WTC11 (cell line): ENCODE results near the gene SCYGR5. TPM values are rescaled to one million over a fixed set of nuclear protein-coding genes. Genes with fewer than 3 reads are reported as not detected.

Source experiments
- ATAC-seq: fragments of 200-7000 bp; cut with Tn5 transposase; 2 replicates; pipeline ENCODE4 v1.10.0; 2021; ENCODE audit warnings: mild to moderate bottlenecking, moderate library complexity
- CTCF ChIA-PET: fragments of 300-600 bp; sonication (Branson Sonifier 250); formaldehyde crosslinking; loops from one replicate; lab custom pipeline; 2021; ENCODE audit warnings: antibody characterized with exemption; lab: Charles Lee
- POLR2A ChIA-PET: fragments of 350-600 bp; sonication (Branson Sonifier 250); formaldehyde crosslinking; loops from one replicate; lab custom pipeline; 2021; ENCODE audit warnings: antibody characterized with exemption; lab: Charles Lee
- DNase-seq: peaks from one replicate; pipeline ENCODE4 v3.0.0; 2021; ENCODE audit warnings: low spot score
- H3K27ac Mint-ChIP-seq: 2 replicates; pipeline ENCODE4 v1.8.0; 2021; ENCODE audit warnings: mixed read lengths
- H3K27me3 Mint-ChIP-seq: 2 replicates; pipeline ENCODE4 v1.8.0; 2021; ENCODE audit warnings: low read depth, mild to moderate bottlenecking, moderate library complexity, mixed read lengths
- H3K36me3 Mint-ChIP-seq: 2 replicates; pipeline ENCODE4 v1.8.0; 2021; ENCODE audit warnings: mixed read lengths
- H3K4me1 Mint-ChIP-seq: 2 replicates; pipeline ENCODE4 v1.8.0; 2022; ENCODE audit warnings: mixed read lengths
- H3K4me3 Mint-ChIP-seq: 2 replicates; pipeline ENCODE4 v1.8.0; 2021; ENCODE audit warnings: mild to moderate bottlenecking, moderate library complexity, mixed read lengths
- H3K9me3 Mint-ChIP-seq: 2 replicates; pipeline ENCODE4 v1.8.0; 2021; ENCODE audit warnings: mixed read lengths
- CBFB ChIP-seq: sonication (generic); formaldehyde crosslinking; IDR thresholded peaks from 2 replicates; pipeline ENCODE4 v1.8.1; 2022; ENCODE audit warnings: mild to moderate bottlenecking, low read depth, missing genetic modification reagents
- EMX1 ChIP-seq: fragments of 250-450 bp; sonication (Bioruptor Pico); IDR thresholded peaks from 2 replicates; pipeline ENCODE4 v1.8.0; 2021; ENCODE audit warnings: mild to moderate bottlenecking
- KAT7 ChIP-seq: sonication (generic); formaldehyde crosslinking; IDR thresholded peaks from 2 replicates; pipeline ENCODE4 v1.8.1; 2023; ENCODE audit warnings: missing genetic modification reagents, mild to moderate bottlenecking, borderline replicate concordance
- NR1H2 ChIP-seq: sonication (generic); formaldehyde crosslinking; IDR thresholded peaks from 2 replicates; pipeline ENCODE4 v1.9.0; 2021; ENCODE audit warnings: mild to moderate bottlenecking, moderate library complexity, missing genetic modification reagents
- NR3C1 ChIP-seq: sonication (generic); formaldehyde crosslinking; conservative IDR thresholded peaks from 2 replicates; pipeline ENCODE4 v1.8.1; 2023; ENCODE audit warnings: low read depth, mild to moderate bottlenecking, missing genetic modification reagents
- PRRX2 ChIP-seq: fragments of 250-450 bp; sonication (Bioruptor Pico); IDR thresholded peaks from 2 replicates; pipeline ENCODE4 v1.8.0; 2021; ENCODE audit warnings: mild to moderate bottlenecking
- SOX15 ChIP-seq: fragments of 250-450 bp; sonication (Bioruptor Pico); IDR thresholded peaks from 2 replicates; pipeline ENCODE4 v1.9.0; 2021; ENCODE audit warnings: mild to moderate bottlenecking
- TEAD4 ChIP-seq: sonication (generic); formaldehyde crosslinking; IDR thresholded peaks from 2 replicates; pipeline ENCODE4 v1.8.0; 2022; ENCODE audit warnings: mild to moderate bottlenecking, missing genetic modification reagents
- ZNF219 ChIP-seq: sonication (generic); formaldehyde crosslinking; IDR thresholded peaks from 2 replicates; pipeline ENCODE4 v1.8.0; 2023; ENCODE audit warnings: missing genetic modification reagents, mild to moderate bottlenecking, borderline replicate concordance
- ZNF263 ChIP-seq: sonication (generic); formaldehyde crosslinking; IDR thresholded peaks from 2 replicates; pipeline ENCODE4 v1.8.1; 2022; ENCODE audit warnings: low read depth, mild to moderate bottlenecking, moderate library complexity, missing genetic modification reagents
- ZNF396 ChIP-seq: fragments of 250-450 bp; sonication (Bioruptor Pico); IDR thresholded peaks from 2 replicates; pipeline ENCODE4 v1.8.0; 2021; ENCODE audit warnings: mild to moderate bottlenecking, moderate library complexity, borderline replicate concordance
- ZNF671 ChIP-seq: fragments of 250-450 bp; sonication (Bioruptor Pico); IDR thresholded peaks from 2 replicates; pipeline ENCODE4 v1.8.0; 2021; ENCODE audit warnings: mild to moderate bottlenecking
- total RNA-seq: library from RNA; stranded (reverse); gene quantifications from 3 replicates; pipeline ENCODE4 v1.2.3, GENCODE V29; 2021
- TF ChIP-seq, protein P1 (sequence below): fragments of 250-450 bp; sonication (Bioruptor Pico); IDR thresholded peaks from 2 replicates; pipeline ENCODE4 v1.9.0; 2021; ENCODE audit warnings: mild to moderate bottlenecking, borderline replicate concordance
- TF ChIP-seq, protein P2 (sequence below): sonication (generic); formaldehyde crosslinking; IDR thresholded peaks from 2 replicates; pipeline ENCODE4 v1.8.0; 2023; ENCODE audit warnings: missing genetic modification reagents, mild to moderate bottlenecking, borderline replicate concordance
- TF ChIP-seq, protein P3 (sequence below): fragments of 250-450 bp; sonication (Bioruptor Pico); IDR thresholded peaks from 2 replicates; pipeline ENCODE4 v1.9.0; 2021; ENCODE audit warnings: moderate library complexity, mild to moderate bottlenecking, inconsistent platforms, borderline replicate concordance
- TF ChIP-seq, protein P4 (sequence below): sonication (generic); formaldehyde crosslinking; conservative IDR thresholded peaks from 2 replicates; pipeline ENCODE4 v1.8.1; 2023; ENCODE audit warnings: mild to moderate bottlenecking, low read depth, missing genetic modification reagents, moderate library complexity
- TF ChIP-seq, protein P5 (sequence below): sonication (generic); formaldehyde crosslinking; IDR thresholded peaks from 2 replicates; pipeline ENCODE4 v1.8.1; 2022; ENCODE audit warnings: mild to moderate bottlenecking, moderate library complexity, missing genetic modification reagents
- TF ChIP-seq, protein P6 (sequence below): fragments of 200-600 bp; IDR thresholded peaks from 2 replicates; pipeline ENCODE4 v1.8.0; 2022; ENCODE audit warnings: antibody characterized with exemption
- TF ChIP-seq, protein P7 (sequence below): sonication (generic); formaldehyde crosslinking; IDR thresholded peaks from 2 replicates; pipeline ENCODE4 v1.8.1; 2023; ENCODE audit warnings: mild to moderate bottlenecking, missing genetic modification reagents, moderate library complexity

Gene SCYGR5
- total RNA-seq, 1 experiment from 2014 or later: not detected

DNA sequence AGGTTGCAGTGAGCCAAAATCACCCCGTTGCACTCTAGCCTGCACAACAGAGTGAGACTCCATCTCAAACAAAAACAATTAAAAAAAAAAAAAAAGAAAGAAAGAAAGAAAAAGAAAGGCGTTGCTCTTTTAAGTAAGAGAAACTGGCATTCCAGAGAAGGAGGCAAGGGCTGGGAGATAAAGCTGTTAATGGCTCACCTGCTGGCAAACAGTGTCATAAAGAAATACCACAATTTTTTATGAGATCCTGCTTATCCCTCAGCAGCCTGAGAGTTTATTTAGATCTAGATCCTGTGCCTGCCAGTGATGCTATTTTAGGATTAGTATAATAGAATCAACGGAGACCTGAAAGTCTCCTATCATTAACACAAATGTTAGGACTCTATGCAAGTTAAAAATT is 35.0 kb downstream of the SCYGR5 start (continued):
- TF ChIP-seq, protein P1, sequence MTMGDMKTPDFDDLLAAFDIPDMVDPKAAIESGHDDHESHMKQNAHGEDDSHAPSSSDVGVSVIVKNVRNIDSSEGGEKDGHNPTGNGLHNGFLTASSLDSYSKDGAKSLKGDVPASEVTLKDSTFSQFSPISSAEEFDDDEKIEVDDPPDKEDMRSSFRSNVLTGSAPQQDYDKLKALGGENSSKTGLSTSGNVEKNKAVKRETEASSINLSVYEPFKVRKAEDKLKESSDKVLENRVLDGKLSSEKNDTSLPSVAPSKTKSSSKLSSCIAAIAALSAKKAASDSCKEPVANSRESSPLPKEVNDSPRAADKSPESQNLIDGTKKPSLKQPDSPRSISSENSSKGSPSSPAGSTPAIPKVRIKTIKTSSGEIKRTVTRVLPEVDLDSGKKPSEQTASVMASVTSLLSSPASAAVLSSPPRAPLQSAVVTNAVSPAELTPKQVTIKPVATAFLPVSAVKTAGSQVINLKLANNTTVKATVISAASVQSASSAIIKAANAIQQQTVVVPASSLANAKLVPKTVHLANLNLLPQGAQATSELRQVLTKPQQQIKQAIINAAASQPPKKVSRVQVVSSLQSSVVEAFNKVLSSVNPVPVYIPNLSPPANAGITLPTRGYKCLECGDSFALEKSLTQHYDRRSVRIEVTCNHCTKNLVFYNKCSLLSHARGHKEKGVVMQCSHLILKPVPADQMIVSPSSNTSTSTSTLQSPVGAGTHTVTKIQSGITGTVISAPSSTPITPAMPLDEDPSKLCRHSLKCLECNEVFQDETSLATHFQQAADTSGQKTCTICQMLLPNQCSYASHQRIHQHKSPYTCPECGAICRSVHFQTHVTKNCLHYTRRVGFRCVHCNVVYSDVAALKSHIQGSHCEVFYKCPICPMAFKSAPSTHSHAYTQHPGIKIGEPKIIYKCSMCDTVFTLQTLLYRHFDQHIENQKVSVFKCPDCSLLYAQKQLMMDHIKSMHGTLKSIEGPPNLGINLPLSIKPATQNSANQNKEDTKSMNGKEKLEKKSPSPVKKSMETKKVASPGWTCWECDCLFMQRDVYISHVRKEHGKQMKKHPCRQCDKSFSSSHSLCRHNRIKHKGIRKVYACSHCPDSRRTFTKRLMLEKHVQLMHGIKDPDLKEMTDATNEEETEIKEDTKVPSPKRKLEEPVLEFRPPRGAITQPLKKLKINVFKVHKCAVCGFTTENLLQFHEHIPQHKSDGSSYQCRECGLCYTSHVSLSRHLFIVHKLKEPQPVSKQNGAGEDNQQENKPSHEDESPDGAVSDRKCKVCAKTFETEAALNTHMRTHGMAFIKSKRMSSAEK (CRISPR knock-in tag): no peak
- TF ChIP-seq, protein P2, sequence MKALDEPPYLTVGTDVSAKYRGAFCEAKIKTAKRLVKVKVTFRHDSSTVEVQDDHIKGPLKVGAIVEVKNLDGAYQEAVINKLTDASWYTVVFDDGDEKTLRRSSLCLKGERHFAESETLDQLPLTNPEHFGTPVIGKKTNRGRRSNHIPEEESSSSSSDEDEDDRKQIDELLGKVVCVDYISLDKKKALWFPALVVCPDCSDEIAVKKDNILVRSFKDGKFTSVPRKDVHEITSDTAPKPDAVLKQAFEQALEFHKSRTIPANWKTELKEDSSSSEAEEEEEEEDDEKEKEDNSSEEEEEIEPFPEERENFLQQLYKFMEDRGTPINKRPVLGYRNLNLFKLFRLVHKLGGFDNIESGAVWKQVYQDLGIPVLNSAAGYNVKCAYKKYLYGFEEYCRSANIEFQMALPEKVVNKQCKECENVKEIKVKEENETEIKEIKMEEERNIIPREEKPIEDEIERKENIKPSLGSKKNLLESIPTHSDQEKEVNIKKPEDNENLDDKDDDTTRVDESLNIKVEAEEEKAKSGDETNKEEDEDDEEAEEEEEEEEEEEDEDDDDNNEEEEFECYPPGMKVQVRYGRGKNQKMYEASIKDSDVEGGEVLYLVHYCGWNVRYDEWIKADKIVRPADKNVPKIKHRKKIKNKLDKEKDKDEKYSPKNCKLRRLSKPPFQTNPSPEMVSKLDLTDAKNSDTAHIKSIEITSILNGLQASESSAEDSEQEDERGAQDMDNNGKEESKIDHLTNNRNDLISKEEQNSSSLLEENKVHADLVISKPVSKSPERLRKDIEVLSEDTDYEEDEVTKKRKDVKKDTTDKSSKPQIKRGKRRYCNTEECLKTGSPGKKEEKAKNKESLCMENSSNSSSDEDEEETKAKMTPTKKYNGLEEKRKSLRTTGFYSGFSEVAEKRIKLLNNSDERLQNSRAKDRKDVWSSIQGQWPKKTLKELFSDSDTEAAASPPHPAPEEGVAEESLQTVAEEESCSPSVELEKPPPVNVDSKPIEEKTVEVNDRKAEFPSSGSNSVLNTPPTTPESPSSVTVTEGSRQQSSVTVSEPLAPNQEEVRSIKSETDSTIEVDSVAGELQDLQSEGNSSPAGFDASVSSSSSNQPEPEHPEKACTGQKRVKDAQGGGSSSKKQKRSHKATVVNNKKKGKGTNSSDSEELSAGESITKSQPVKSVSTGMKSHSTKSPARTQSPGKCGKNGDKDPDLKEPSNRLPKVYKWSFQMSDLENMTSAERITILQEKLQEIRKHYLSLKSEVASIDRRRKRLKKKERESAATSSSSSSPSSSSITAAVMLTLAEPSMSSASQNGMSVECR (CRISPR knock-in tag): no peak
- TF ChIP-seq, protein P3, sequence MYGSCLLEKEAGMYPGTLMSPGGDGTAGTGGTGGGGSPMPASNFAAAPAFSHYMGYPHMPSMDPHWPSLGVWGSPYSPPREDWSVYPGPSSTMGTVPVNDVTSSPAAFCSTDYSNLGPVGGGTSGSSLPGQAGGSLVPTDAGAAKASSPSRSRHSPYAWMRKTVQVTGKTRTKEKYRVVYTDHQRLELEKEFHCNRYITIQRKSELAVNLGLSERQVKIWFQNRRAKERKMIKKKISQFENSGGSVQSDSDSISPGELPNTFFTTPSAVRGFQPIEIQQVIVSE (CRISPR knock-in tag): no peak
- TF ChIP-seq EMX1 (CRISPR knock-in tag): no peak
- no peak for TF ChIP-seq KAT7 (CRISPR knock-in tag)
- TF ChIP-seq ZNF219: no peak
- TF ChIP-seq SOX15 (CRISPR knock-in tag): no peak
- no peak for TF ChIP-seq CBFB (CRISPR knock-in tag)
- no peak for TF ChIP-seq ZNF263 (CRISPR knock-in tag)
- TF ChIP-seq, protein P4, sequence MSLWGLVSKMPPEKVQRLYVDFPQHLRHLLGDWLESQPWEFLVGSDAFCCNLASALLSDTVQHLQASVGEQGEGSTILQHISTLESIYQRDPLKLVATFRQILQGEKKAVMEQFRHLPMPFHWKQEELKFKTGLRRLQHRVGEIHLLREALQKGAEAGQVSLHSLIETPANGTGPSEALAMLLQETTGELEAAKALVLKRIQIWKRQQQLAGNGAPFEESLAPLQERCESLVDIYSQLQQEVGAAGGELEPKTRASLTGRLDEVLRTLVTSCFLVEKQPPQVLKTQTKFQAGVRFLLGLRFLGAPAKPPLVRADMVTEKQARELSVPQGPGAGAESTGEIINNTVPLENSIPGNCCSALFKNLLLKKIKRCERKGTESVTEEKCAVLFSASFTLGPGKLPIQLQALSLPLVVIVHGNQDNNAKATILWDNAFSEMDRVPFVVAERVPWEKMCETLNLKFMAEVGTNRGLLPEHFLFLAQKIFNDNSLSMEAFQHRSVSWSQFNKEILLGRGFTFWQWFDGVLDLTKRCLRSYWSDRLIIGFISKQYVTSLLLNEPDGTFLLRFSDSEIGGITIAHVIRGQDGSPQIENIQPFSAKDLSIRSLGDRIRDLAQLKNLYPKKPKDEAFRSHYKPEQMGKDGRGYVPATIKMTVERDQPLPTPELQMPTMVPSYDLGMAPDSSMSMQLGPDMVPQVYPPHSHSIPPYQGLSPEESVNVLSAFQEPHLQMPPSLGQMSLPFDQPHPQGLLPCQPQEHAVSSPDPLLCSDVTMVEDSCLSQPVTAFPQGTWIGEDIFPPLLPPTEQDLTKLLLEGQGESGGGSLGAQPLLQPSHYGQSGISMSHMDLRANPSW (CRISPR knock-in tag): no peak
- no peak for TF ChIP-seq NR3C1 (CRISPR knock-in tag)

DNA sequence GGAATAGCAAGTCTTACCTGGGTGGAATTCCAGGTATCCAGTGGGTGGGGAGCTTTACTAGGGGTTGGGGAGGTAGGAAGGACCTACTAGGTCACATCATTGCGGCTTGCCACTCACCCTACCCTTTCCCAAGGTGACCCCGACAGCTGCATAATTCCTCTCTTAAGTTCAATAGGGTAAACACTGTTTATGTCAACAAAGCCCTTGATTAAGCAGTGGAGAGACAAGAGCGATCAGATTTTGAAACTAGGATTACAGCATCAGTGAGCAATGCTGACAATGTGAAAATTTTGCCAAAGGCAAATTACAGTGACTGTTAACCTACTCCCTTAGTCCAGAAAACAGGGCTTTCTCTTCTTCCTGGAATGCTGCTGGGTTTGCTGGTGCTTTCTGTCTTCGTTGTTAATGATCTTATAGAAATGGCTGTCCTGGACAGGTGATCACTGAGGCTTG is 36.7 kb downstream of the SCYGR5 start:
- CTCF ChIA-PET: no interaction called here
- TF ChIP-seq TEAD4 (CRISPR knock-in tag): no peak
- TF ChIP-seq EMX1 (CRISPR knock-in tag): no peak
- no peak for TF ChIP-seq PRRX2 (CRISPR knock-in tag)
- TF ChIP-seq ZNF671 (CRISPR knock-in tag): no peak
- TF ChIP-seq ZNF396: no peak
- TF ChIP-seq, protein P5, sequence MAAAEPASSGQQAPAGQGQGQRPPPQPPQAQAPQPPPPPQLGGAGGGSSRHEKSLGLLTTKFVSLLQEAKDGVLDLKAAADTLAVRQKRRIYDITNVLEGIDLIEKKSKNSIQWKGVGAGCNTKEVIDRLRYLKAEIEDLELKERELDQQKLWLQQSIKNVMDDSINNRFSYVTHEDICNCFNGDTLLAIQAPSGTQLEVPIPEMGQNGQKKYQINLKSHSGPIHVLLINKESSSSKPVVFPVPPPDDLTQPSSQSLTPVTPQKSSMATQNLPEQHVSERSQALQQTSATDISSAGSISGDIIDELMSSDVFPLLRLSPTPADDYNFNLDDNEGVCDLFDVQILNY (CRISPR knock-in tag): no peak
- TF ChIP-seq, protein P6, sequence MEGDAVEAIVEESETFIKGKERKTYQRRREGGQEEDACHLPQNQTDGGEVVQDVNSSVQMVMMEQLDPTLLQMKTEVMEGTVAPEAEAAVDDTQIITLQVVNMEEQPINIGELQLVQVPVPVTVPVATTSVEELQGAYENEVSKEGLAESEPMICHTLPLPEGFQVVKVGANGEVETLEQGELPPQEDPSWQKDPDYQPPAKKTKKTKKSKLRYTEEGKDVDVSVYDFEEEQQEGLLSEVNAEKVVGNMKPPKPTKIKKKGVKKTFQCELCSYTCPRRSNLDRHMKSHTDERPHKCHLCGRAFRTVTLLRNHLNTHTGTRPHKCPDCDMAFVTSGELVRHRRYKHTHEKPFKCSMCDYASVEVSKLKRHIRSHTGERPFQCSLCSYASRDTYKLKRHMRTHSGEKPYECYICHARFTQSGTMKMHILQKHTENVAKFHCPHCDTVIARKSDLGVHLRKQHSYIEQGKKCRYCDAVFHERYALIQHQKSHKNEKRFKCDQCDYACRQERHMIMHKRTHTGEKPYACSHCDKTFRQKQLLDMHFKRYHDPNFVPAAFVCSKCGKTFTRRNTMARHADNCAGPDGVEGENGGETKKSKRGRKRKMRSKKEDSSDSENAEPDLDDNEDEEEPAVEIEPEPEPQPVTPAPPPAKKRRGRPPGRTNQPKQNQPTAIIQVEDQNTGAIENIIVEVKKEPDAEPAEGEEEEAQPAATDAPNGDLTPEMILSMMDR: no peak
- TF ChIP-seq NR1H2: no peak
- TF ChIP-seq, protein P7, sequence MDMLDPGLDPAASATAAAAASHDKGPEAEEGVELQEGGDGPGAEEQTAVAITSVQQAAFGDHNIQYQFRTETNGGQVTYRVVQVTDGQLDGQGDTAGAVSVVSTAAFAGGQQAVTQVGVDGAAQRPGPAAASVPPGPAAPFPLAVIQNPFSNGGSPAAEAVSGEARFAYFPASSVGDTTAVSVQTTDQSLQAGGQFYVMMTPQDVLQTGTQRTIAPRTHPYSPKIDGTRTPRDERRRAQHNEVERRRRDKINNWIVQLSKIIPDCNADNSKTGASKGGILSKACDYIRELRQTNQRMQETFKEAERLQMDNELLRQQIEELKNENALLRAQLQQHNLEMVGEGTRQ: no peak

More for the DNA sequence above, 36.7 kb downstream of the SCYGR5 start:
- POLR2A ChIA-PET: no interaction called here
- 0 out of 2 replicates have a peak, but pooled peaks cover 3% of the 10 kb centered on the region for H3K4me1 Mint-ChIP-seq
- H3K9me3 Mint-ChIP-seq: 0 out of 2 replicates have a peak, but pooled peaks cover 10% of the 10 kb centered on the region
- no peak overlapping the region for H3K27ac Mint-ChIP-seq
- no peak overlapping the region for H3K4me3 Mint-ChIP-seq
- peaks cover 23% of the 10 kb centered on the region for H3K36me3 Mint-ChIP-seq
- ATAC-seq: peak; percentile 50; the same call in 1 of the 2 replicates
- no peak for DNase-seq
- H3K27me3 Mint-ChIP-seq: no peaks in the 10 kb centered on the region
